Mucosa of descending colon (tissue), 3 donors: ENCODE measurements around the gene TFR2. TPM values are rescaled to one million over a fixed set of nuclear protein-coding genes. Genes with fewer than 3 reads are reported as not detected.
A peak's percentile ranks its signal among the peaks of the same experiment; 100 is the strongest.

Experiments used
- ATAC-seq: fragments of 200-7000 bp; cut with Tn5 transposase; one replicate; pipeline ENCODE4 v1.9.1; 2020; ENCODE audit warnings: mild to moderate bottlenecking, moderate library complexity
- DNase-seq, 3 donors: peaks; one replicate each; pipeline ENCODE4 v3.0.0-alpha.2; 2020
- H3K36me3 ChIP-seq: fragments of 200-600 bp; one replicate; pipeline ENCODE4 v1.8.0; 2021; ENCODE audit warnings: low read depth, mild to moderate bottlenecking
- H3K4me1 ChIP-seq: fragments of 200-600 bp; one replicate; pipeline ENCODE4 v1.8.0; 2021; ENCODE audit warnings: low read depth, mild to moderate bottlenecking
- H3K4me3 ChIP-seq: fragments of 200-600 bp; one replicate; pipeline ENCODE4 v1.8.0; 2021; ENCODE audit warnings: mild to moderate bottlenecking
- H3K9me3 ChIP-seq: fragments of 200-600 bp; one replicate; pipeline ENCODE4 v1.8.0; 2021; ENCODE audit warnings: mild to moderate bottlenecking
- intact Hi-C, 2 donors: fragments of 100-400 bp; cut with DNase I in 1 of 2; cut with micrococcal nuclease in 1 of 2; formaldehyde crosslinking; loops; one replicate each; pipeline versions ENCODE4 v1.11.0 to v1.11.1; 2022; cut with DNase I, micrococcal nuclease
- total RNA-seq, 3 donors: library from RNA; stranded (reverse); fragmentation: NEBNext Ultra II Directional in 2 of 3; extraction: Animal tissue kit (Norgen Biotek cat#: 25700) in 2 of 3; gene quantifications; one replicate each; pipeline versions ENCODE4 v1.2.1 to v1.2.4, GENCODE V29; 2021 to 2023
- TF ChIP-seq, protein P1 (sequence below): fragments of 200-600 bp; IDR thresholded peaks from one replicate; pipeline ENCODE4 v1.8.0; 2022; ENCODE audit warnings: antibody characterized with exemption, mild to moderate bottlenecking
- donor health status: DM: no; HTN: no; CAD: no; lungs with moderate emphysema.
- donor health status: DM: no; HTN: no; CAD: no.
- donor health status: DM: no; HTN: yes; CAD: no.

TFR2 gene
- total RNA-seq, 3 donors from 2014 or later = 0.57 to 1.2 (median 1.1) TPM

DNA sequence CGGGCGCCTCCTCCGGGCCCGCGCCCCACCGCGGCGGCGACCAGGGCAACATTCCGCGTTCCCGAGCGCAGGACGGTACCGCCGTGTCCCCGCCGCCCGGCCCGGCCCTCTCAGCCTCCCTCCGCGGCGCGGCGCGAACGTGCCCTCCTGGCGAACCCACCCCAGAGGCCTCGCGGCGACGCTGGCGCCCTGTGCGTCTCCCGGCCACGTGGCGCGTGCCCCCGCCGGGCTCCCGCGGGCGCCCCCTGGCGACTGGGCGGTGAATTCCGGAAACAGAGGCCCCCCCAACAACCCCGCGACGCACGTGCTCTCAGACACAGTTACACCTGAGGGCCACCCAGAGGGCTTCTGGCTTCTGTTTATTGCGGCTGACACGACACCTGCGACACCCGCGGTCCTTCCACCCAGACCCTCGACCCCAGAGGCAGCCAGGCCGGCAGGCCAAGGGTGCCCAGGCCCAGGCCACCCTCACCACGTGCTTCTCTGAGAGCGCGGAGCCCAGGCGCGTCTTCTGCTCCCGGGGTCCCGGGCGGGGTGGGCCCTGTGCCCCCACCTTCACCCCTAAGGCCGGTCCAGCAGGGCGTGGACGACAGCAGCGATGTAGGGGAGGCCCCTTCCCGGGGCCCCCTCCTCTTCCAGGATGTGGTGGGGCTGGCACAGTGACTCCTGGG is 67.5 kb downstream of the TFR2 start, which contains the start of gene SAP25:
Gene SAP25, minus strand, starts transcription at position 210 of the 671 bp plus-strand sequence. Its CDS starts 158 bp downstream, at position 52.
- intact Hi-C loops = no loop called here
- ATAC-seq = no peak

DNA sequence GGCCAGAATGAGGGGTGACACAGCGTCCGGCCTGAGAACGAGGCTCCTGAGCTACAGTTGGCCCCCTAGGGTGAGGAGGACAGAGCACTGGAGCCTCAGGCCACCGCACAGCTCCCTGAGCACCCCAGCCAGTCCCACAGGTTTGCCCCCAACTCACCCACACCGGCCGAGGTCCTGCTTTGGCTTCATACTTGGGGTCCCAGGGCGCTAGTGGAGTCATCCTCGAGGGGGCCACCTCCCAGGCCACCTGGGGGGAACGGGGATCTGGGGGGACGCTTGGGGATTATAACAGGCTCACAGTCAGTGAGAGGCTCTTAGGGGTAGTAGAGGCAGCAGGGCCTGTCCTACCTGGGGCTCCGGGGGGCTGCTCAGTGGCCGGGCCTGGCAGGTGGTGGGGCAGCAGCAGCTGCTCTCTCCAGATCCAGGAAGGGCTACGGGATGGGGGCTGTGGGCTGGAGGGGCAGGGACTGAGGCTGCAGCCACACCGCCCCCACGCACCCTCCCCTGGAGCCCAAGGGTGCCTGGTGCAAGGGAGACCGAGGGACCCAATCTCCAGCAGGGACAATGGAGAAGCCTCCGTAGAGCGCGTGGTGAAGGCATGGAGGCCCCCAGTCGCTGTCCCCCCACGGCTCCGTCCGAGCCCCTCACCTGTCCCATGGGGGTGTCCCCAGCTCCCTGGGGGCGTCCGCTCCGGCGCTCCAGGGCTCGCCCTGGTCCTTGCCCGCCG is 68.2 kb downstream of the TFR2 start:
- intact Hi-C loops = no loop called here
- H3K9me3 ChIP-seq = no peaks in the 10 kb centered on the region
- TF ChIP-seq, protein P1, sequence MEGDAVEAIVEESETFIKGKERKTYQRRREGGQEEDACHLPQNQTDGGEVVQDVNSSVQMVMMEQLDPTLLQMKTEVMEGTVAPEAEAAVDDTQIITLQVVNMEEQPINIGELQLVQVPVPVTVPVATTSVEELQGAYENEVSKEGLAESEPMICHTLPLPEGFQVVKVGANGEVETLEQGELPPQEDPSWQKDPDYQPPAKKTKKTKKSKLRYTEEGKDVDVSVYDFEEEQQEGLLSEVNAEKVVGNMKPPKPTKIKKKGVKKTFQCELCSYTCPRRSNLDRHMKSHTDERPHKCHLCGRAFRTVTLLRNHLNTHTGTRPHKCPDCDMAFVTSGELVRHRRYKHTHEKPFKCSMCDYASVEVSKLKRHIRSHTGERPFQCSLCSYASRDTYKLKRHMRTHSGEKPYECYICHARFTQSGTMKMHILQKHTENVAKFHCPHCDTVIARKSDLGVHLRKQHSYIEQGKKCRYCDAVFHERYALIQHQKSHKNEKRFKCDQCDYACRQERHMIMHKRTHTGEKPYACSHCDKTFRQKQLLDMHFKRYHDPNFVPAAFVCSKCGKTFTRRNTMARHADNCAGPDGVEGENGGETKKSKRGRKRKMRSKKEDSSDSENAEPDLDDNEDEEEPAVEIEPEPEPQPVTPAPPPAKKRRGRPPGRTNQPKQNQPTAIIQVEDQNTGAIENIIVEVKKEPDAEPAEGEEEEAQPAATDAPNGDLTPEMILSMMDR = no peak
- H3K4me3 ChIP-seq = no peak overlapping the region
- ATAC-seq (no peak), DNase-seq (peak in 1 of 3 donors; percentile 28)
- H3K4me1 ChIP-seq = peaks cover 26% of the 10 kb centered on the region
- peaks cover 4% of the 10 kb centered on the region for H3K36me3 ChIP-seq

More for the DNA sequence above, 67.5 kb downstream of the TFR2 start, which contains the start of gene SAP25:
- no peaks in the 10 kb centered on the region for H3K9me3 ChIP-seq
- peaks cover 4% of the 10 kb centered on the region for H3K36me3 ChIP-seq
- H3K4me3 ChIP-seq = no peak within 1 kb of the TSS
- peak in 1 of 3 donors; percentile 34 for DNase-seq
- peaks cover 19% of the 10 kb centered on the region for H3K4me1 ChIP-seq
- TF ChIP-seq, protein P1 = no peak

DNA sequence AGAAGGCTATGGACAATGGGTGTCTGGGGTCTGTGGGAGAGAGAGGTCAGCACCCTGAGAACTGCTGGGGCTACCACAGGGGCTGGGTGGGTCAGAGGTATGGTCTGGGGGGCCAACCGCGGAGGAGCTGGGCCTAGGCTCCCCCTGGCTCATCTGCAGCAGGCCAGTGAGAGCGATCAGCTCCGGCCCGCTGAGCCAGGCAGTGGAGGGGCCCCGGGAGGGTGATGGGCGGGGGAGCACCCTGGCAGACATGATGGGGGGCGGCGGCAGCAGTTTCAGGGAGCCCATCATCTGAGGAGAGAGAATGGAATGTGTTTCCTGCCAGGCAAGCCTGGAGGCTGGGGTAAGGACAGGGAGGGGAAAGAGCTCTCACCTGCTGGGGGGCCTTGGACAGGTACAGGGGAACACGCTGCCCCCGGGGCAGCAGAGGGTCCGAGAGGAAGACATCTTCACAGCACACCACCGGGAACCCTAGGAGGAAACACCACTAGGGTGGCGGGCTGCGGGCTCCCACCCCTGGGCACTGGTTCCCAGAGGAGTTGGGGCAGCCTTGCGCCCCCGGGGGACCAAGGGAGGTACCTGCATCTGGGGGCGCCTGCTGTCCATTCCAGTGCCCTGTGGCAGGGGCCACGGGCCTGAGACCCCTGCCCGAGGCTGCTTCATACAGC is 68.9 kb downstream of the TFR2 start:
- Histone ChIP-seq H3K9me3 (no peaks in the 10 kb centered on the region), H3K36me3 (peaks cover 4% of the 10 kb centered on the region), H3K4me3 (no peak overlapping the region), H3K4me1 (peaks cover 32% of the 10 kb centered on the region)
- peak in 1 of 3 donors; percentile 29 for DNase-seq
- no peak for ATAC-seq
- intact Hi-C loops = no loop called here
- TF ChIP-seq, protein P1 = no peak

DNA sequence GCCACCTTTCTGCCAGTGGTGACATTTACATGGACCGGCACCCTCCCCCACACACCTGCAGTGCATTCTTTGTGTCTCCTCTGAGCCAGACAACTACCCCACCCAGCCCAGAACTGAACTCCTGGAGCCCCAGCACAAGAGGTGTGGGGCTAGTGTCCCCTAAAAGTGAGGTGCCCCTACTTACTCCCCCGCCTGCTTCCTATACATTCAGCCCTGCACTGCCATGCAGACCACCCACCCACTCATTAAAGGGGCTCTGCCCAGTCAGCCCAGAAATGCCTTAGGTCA is 69.6 kb downstream of the TFR2 start:
- TF ChIP-seq, protein P1 = no peak
- intact Hi-C loops = no loop called here
- H3K9me3 ChIP-seq = no peaks in the 10 kb centered on the region
- peak in 1 of 3 donors; percentile 24 for DNase-seq
- no peak overlapping the region for H3K4me3 ChIP-seq
- no peaks in the 10 kb centered on the region for H3K36me3 ChIP-seq
- ATAC-seq = no peak
- H3K4me1 ChIP-seq = peaks cover 32% of the 10 kb centered on the region

DNA sequence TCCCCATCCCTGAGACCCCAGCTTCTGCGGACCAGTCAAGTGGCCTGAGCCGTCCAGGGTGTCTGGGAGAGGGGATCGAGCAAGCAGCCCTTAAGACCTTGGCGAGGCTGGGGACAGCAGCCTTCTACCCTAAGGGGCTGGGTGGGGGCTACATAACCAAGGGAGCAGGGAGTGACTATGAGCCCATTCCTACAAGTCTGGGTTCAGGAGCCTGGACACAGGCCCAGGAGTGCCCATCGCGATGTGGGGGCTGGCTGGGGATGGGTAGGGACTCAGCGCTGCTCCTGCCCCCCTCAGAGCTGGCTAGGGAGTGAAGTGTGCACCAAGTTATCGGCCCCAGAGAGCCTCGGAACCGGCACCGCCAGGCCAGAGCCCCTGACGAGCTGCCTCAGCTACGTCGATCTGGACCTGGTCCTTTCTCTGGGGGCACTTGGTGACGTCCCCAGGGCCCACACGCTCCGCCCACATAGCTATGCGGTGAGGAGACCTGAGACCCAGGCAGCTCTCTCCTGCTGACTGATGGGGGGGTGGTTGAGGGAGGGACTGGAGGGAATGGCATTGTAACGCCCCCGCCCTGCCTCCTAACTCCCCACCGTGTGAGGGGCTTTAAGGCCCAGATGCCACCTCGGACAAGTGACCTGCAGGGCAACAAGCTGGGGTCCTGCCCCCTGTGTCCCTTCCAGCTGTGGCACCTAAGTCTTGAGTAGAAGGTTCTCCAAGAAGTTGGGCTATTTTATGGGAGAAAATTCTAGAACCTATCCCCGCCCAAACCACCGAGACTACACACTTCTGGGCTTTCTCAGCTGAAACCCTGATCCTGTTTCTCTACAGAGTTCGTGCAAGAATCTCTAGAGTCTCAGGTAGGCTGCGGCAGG is 70.2 kb downstream of the TFR2 start:
- H3K9me3 ChIP-seq = no peaks in the 10 kb centered on the region
- DNase-seq (peak in 2 of 3 donors; percentile 33 to 52), ATAC-seq (no peak)
- intact Hi-C loops = no loop called here
- peaks cover 32% of the 10 kb centered on the region for H3K4me1 ChIP-seq
- no peaks in the 10 kb centered on the region for H3K36me3 ChIP-seq
- H3K4me3 ChIP-seq = no peak overlapping the region
- TF ChIP-seq, protein P1 = no peak
